GM18870 (cell line): ENCODE results near the gene RGL3.
A peak's percentile ranks its signal among the peaks of the same experiment; 100 is the strongest.
"Not testable (repeated sequence)": the region's sequence is repeated elsewhere in the genome, so short reads cannot be mapped to it uniquely, and the experiment has no call there.

Experiments used
- ATAC-seq: cut with Tn5 transposase; IDR thresholded peaks from one replicate; pipeline ENCODE4 v1.9.1; 2021; ENCODE audit warnings: moderate library complexity; ENCODE audit not compliant: unreplicated experiment

Gene RGL3

DNA sequence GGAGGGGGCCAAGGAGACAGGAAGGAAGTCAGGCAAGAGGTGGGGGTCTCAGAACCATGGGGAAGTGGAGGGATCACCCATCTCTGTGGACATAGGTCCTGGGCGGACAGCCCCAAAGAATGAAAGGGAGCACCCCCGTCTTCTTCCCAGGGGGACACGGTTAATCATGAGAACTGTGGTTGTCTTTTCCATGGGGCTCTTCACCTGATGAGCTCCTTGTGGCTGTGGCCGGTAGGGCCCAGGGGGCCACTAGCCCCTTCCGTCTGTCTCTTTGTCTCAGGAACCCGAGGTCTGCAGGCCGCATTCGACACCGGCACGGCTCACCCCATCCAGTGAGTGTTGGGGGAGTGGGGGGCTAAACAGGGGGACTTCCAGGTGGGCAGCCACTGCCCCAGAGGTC, 55.2 kb downstream of the RGL3 start:
- ATAC-seq = no peak

DNA sequence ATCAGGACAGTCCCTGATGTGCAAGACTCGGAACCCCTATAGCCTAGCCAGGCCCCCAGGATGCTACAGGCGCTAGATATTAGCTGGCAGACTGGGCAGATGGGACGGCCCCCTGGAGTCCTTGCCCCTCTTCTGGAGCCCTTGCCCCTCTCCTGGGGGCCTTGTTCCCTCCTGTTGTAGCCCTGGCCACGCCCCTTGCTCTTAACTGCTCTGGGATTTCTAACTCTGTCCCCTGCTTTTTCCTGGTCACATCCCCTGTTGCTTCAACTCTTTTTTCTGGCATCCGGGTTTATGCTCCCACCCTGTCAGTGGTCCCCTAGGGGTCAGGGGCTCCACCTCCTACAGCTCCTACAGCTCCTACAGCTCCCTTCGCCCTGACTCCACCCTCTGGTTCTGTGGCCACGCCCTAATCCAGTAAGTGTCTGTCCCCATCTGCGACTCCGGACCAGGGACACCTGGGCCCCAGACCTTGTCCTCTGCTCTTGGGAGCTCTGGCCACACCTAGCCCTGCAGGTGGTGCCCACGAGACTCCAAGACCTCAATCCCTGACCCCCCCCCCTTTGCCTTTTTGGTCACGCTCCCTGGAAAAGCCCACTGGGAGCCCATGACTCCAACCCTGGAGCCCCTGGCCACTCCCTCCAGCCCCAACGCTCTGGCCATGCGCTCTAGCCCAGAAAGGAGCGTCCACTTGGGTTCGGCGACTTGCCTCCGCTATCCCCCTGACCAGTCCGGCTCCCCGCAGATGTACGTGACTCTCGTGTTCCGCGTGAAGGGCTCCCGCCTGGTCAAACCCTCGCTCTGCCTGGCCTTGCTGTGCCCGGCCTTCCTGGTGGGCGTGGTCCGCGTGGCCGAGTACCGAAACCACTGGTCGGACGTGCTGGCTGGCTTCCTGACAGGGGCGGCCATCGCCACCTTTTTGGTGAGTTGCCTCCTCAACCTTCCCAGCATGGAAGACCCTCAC, 57.1 kb downstream of the RGL3 start:
- ATAC-seq = no peak

DNA sequence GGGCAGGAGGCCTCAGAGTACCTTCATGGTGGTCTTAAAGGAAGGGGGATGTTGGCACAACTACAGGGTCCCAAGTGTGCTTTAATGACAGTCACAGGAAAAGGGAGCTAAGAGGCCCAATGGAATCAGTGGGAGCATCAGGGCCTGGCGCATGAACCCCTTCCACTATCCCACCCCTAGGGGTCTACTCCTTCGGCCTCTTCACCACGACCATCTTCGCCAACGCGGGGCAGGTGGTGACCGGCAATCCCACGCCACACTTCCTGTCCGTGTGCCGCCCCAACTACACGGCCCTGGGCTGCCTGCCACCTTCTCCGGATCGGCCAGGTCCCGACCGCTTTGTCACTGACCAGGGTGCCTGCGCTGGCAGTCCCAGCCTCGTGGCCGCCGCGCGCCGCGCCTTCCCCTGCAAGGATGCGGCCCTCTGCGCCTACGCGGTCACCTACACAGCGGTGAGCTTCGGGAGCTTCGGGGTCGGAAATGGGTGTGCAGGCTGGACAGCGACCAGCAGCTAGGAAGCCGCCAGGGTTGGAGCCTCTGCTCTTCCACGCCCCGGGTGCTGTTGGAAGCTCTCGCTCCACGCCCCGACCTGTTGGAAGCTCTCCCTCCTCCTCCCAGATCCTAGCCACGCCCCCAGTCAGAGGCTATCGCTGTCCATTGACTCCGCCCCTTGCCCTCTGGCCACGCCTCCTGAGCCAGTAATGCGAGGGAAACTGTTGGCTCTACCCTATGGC, 57.9 kb downstream of the RGL3 start:
- no peak for ATAC-seq

DNA sequence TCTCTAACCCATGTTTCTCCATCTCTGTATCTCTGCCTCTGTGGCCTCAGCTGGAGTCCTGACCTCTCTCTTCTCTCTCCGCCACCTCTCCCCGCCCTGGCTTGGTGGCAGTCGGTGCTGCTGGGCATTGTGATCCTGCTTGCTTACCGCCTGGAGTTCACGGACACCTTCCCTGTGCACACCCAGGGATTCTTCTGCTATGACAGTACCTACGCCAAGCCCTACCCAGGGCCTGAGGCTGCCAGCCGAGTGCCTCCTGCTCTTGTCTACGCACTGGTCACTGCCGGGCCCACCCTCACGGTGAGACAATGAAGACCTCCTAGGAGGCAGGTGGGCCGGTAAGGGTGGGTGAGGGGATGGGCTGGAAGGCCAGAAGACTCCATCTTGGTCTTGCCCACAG, 59.7 kb downstream of the RGL3 start:
- no peak for ATAC-seq

DNA sequence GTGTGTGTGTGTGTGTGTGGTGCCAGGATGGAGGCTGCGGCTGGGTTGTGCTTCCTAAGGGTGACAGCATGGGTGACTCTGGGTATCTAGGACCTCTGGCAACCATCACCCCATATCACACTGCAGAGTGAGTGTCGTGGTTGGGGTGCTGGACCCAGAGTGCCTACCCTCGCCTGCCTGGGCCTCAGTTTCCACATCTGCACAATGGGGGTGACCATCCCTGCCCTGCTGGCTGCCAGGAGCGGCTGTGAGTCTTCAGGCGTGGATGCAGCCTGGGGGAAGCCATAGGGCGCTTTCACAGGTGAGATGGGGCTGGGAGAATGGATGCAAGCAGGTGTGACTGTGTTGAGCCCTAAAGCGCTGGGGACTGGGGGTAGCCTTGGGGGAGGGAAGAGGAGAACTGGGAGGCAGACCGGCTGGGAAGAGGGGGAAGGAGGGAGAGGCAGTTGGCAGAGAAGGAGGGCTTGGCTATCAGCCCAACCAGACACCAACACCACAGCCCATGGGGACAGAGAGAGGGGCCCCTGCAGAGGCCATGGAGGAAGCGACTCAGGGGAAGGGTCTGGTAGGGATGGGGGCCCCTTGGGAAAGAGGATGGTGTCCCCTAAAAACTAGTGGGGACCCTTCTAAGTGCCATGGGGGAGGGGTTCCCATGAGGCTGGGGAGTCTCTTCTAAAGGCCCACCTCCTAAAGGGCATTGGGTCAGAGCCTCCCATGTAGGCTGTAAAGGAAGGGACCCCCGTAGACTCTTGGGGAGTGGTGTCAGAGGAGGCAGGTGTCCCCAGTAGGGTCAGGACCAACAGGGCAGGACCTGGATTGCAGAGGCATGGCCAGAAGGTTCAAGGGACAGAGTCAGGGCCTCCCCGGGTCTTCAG, 62.2 kb downstream of the RGL3 start:
- no peak for ATAC-seq

DNA sequence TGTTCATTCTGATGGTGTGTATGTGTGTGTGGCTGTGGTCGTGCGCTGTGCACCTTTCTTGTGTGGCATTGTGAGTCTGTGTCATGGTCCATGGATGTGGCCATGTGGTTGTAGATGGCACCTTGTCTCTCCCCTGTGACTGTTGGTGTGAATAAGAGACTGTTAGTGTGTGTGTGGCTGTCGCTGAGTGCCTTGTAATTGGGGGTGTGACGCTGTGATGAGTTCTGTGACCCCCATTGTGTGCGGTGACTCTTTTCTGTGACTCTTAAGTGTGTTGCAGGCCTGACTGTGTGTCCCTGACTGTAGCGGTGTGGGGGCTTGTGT, 63.1 kb downstream of the RGL3 start:
- no peak for ATAC-seq

DNA sequence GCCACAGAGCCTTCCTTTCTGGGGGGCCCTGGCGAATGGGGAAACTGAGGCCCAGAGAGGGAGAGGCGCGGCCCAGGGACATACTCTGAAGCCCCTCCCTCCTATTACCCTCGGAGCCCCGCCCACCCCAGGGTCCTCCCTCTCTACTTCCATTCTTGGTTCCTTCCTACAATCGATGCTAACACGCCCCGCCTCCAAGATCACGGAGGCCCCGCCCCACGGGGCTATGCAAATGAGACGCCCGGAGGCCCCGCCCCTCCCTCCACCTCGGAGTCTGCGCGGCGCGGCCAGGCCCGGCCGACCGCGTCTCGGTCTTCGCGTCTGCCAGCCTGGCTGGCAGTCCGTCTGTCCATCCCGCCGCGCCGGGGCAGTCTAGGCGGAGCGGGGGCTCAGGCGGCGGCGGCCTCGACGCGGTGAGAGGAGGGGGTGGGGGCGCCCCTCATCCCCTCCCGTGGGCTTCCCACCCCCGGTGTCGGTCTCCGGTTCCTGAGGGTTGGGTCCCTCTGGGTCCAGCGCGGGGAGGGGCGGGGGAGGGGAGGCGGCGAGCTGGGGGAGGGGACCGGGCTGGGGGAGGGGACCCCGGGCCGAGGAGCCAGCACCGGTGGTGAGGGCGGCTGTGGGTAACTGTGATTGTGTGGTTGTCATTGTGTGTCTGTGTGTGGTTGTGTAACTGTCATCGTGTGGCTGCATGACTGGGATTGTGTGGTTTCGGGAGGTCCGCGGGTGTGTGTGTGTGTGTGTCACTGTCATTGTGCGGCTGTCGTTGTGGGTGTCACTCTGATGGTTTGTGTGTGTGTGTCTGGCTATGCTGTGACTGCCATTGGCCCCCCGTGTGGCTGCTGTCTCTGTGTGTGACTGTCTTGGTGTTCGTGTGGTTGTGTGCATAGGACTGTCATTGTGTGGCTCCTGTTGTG, 63.7 kb downstream of the RGL3 start, which contains the start of gene PLPPR2:
Gene PLPPR2, plus strand, starts transcription at position 273 of the 914 bp plus-strand sequence. CDS start 2,242 bp downstream, outside the sequence.
- no peak for ATAC-seq

DNA sequence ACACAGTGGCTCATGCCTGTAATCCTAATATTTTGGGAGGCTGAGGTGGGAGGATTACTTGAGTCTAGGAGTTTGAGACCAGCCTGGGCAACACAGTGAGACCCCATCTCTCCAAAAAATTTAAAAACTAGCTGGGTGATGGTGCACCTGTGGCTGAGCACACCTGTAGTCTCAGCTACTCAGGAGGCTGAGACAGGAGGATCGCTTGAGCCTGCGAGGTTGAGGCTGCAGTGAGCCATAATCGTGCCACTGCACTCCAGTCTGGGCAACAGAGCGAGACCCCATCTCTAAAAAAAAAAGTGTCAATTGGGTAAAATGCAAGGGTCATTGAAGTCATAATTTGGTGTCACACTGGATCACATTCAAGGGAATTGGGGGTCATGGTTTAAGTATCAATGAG, 65.0 kb downstream of the RGL3 start:
- ATAC-seq = not testable (repeated sequence)

DNA sequence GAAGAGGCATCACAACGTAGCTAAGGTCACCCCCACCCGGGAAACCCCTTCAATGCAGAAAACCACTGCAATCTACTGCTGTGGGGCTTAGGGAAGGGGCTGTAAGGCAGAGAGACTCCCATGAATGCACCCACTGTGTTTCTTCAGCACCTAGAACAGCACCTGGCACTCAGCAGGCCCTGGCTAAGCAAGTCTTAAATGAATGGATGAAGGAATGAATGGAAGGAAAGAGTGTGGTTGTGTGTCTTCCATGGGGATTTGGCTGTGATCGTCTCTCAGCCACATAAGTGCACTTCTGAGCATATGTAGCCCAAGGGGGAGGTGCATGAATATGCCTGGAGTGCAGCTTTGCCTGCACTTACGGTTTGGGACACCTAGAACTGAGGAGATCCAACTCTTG, 69.9 kb downstream of the RGL3 start:
- ATAC-seq = no peak

DNA sequence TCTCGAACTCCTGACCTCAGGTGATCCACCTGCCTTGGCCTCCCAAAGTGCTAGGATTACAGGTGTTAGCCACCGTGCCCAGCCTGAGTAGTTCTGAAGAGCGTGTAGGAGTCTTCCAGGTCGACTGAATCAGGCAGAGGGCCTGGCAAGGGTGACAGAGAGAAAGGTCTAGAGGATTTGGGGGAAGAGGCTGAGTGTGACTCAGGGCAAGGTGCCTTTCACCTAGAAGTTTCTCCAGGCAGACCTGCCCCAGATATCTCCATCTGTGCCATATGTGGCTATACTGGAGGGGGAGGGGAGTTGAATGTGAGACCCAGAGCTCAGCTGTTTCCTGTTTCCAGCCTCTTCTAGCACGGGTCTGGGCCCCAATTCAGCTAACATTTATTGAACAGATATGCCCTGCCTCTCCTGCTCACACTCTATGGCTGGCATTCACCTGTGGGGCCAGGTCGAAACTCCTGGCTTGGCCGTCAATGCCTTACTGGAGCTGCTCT, 71.5 kb downstream of the RGL3 start:
- ATAC-seq = no peak

DNA sequence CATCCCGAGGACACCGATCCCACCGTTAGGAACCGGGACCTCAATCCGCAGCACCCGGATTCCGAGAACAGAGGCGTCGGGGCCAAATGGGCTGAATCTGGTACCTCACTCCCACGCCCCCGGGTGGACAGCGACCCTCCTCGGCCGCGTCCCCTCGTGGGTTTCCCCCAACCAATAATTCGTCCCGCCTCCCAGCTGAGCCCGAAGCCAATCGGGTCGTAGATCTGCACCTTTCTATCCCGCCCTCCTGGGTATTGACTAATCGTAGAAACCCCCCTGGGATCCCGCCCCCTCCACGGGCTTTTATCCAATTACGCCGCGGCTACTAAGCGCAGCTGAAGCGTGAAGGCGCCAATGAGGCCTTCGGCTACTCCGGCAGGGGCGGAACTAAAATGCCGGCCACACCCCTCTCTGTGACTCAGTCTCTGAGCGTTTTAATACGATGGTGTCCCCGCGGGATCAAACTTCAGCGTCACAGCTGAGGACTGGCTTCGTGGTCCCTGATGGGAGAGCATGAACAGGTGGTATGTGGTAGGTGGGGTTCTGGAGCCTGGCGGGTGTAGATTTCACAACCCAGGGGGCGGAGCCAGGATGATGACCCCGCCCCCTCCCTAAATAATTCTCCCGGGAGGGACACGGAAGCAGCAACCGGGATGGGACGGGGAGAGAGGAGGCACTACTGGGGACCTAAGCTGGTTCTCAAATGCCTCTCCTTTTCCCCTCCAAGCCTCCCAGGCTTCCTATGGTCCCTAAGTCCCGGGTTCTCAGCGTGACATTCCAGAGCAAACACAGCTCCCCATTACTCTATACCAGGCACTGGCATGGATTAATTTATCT, 72.8 kb downstream of the RGL3 start, which contains the start of the genes CCDC159 and TMEM205:
Gene CCDC159, plus strand, starts transcription at position 416 of the 837 bp plus-strand sequence. Its CDS starts 88 bp downstream, at position 504.
Gene TMEM205, minus strand, starts transcription at position 165 of the 837 bp plus-strand sequence. CDS start 649 bp downstream, outside the sequence.
- peak; percentile 80 for ATAC-seq

DNA sequence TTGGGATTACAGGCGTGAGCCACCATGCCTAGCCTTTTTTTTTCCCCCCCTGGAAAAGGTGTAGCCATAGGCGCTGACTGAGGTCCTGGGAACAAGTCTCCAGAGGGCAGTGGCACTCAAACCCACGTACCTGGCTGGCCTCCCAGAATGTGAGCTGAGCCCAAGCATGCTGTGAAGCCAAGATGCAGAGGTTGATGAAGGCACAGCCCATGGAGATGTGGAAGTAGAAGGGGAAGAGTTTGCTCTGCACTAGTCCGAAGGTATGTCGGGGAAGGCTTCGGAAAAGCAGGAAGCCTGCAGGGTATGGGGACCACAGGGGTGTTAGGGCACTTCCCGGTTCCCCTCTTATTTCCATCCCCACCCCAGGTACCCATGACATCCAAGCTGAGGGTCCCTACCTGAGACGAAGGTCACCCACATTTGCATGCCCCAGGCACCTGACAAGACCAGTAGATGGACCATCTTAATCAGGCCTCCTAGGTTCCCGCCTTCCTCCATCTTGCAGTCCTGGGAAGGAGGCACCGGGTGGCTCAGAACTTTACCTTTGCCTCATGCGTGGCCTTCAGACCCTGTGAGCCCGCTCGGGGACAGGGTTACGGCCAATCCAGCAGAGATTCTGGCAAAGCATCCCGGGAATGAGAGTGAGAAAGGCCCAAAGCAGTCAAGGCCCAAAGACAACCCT, 73.9 kb downstream of the RGL3 start:
- ATAC-seq = no peak
